Natural killer cell (primary cell): Measurements from ENCODE around the gene CSRP2. TPM values are rescaled to one million over a fixed set of nuclear protein-coding genes. Genes with fewer than 3 reads are reported as not detected.

ENCODE experiments used
- ATAC-seq, 3 donors: fragments of 150-1000 bp in 2 of 3; fragments of 200-7000 bp in 1 of 3; cut with Tn5 transposase; 1 replicate in 1 of 3; 2 replicates in 2 of 3; pipeline ENCODE4 v1.10.0; 2021; ENCODE audit warnings: mild to moderate bottlenecking in 2 of 3, moderate library complexity in 2 of 3
- DNase-seq, 2 donors: peaks; one replicate each; pipeline versions ENCODE4 v3.0.0 to v3.0.0-alpha.2; 2013 to 2021; ENCODE audit warnings: mixed read lengths in 1 of 2
- H3K27ac ChIP-seq: one replicate; pipeline ENCODE4 v1.5.1; 2013; ENCODE audit warnings: mild to moderate bottlenecking, low read length
- H3K27me3 ChIP-seq: one replicate; pipeline ENCODE4 v1.6.1; 2013; ENCODE audit warnings: low read length; ENCODE audit not compliant: control insufficient read depth, insufficient read depth
- H3K36me3 ChIP-seq: one replicate; pipeline ENCODE4 v1.6.1; 2013; ENCODE audit warnings: low read length; ENCODE audit not compliant: control insufficient read depth, insufficient read depth
- H3K4me1 ChIP-seq: one replicate; pipeline ENCODE4 v1.6.1; 2013; ENCODE audit warnings: low read length; ENCODE audit not compliant: control insufficient read depth, insufficient read depth
- H3K4me3 ChIP-seq: one replicate; pipeline ENCODE4 v1.5.1; 2013; ENCODE audit warnings: low read length
- H3K9me3 ChIP-seq: one replicate; pipeline ENCODE4 v1.6.1; 2013; ENCODE audit warnings: low read length; ENCODE audit not compliant: control insufficient read depth, insufficient read depth
- H3K27ac Mint-ChIP-seq, 2 donors: one replicate each; pipeline ENCODE4 v1.8.0; 2022; ENCODE audit warnings: mild to moderate bottlenecking in 2 of 2, mixed read lengths in 2 of 2, moderate library complexity in 1 of 2
- H3K27me3 Mint-ChIP-seq, 2 donors: one replicate each; pipeline ENCODE4 v1.8.0; 2022; ENCODE audit warnings: low read depth in 2 of 2, mixed read lengths in 2 of 2
- H3K36me3 Mint-ChIP-seq: one replicate; pipeline ENCODE4 v1.8.0; 2022; ENCODE audit warnings: mixed read lengths
- H3K4me1 Mint-ChIP-seq, 2 donors: one replicate each; pipeline ENCODE4 v1.8.0; 2022; ENCODE audit warnings: mixed read lengths in 2 of 2
- H3K4me3 Mint-ChIP-seq: one replicate; pipeline ENCODE4 v1.8.0; 2022; ENCODE audit warnings: mild to moderate bottlenecking, moderate library complexity, mixed read lengths
- H3K9me3 Mint-ChIP-seq, 2 donors: one replicate each; pipeline ENCODE4 v1.8.0; 2022; ENCODE audit warnings: mixed read lengths in 2 of 2
- WGBS: methylation state at CpG from one replicate; pipeline ENCODE4 v1.1.7; 2013; ENCODE audit warnings: missing lambda C conversion rate; ENCODE audit not compliant: insufficient coverage; 5-methylcytosine and 5-hydroxymethylcytosine counted together
- intact Hi-C: fragments of 100-400 bp; cut with micrococcal nuclease; formaldehyde crosslinking; loops from one replicate; pipeline ENCODE4 v1.14.2; 2022
- total RNA-seq, 4 donors: library from RNA; stranded (reverse); fragments of 120-200 nt in 1 of 4; gene quantifications; one replicate each; pipeline versions ENCODE4 v1.2.3 to v1.2.4, GENCODE V29; 2013 to 2022
- TF ChIP-seq, protein P1 (sequence below): fragments of 200-600 bp; IDR thresholded peaks from one replicate; pipeline ENCODE4 v1.8.0; 2022; ENCODE audit warnings: antibody characterized with exemption

CSRP2 gene
- total RNA-seq, 3 donors from 2014 or later (not counting 1 experiment from before 2014, with no cell fraction given), result 0.08 TPM; not detected in 2

DNA sequence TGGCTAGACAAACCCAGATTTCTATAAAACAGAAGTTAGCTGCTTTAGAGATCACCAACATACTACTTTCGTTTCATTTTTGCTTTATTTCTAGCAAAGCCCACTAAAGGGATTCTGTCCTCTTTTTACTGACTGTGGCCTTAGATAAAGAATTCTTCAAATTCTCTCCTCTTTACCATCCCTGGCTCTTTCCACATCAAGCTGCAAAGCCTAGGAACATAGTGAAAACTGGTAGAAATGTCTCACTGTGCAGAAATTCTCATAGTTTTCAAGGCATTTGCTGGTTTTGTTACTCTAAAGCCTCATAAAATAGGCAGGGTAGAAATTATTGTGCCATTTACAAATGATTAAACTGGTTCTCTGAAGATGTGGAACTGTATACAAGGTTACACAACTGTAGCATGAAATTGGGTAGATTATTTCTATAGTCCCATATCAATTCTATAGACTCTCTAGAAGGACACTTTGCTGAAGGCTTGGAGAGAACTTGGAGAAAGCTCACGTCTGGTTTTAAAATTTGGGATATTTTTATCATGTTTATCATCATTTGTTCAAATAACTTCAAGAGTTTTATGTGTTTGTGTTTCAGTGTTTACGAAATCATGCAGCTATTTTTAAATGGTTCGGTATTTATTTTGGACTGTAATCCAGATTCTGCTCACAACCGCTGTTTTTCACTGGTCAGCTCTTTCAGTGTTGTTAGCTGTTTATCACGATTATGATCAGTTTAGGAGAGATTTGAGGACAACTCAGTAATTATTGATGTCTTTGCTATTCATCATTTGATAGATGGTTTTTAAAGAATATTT, 36.7 kb upstream of the CSRP2 start:
- DNase-seq (no peak), ATAC-seq (no peak)
- no peaks in the 10 kb centered on the region for H3K36me3 Mint-ChIP-seq
- Histone ChIP-seq H3K4me3 (no peak overlapping the region), H3K4me1 (no peaks in the 10 kb centered on the region), H3K27ac (no peak overlapping the region), H3K36me3 (no peaks in the 10 kb centered on the region), H3K9me3 (no peaks in the 10 kb centered on the region), H3K27me3 (no peaks in the 10 kb centered on the region)
- 86% methylated on average over 5 of the region's 6 CpGs for WGBS
- peaks cover 0 to 6% of the 10 kb centered on the region in 2 donors for H3K4me1 Mint-ChIP-seq
- no peaks in the 10 kb centered on the region for H3K9me3 Mint-ChIP-seq
- intact Hi-C loops, result no loop called here
- H3K27me3 Mint-ChIP-seq, result peaks cover 0 to 4% of the 10 kb centered on the region in 2 donors
- TF ChIP-seq, protein P1, sequence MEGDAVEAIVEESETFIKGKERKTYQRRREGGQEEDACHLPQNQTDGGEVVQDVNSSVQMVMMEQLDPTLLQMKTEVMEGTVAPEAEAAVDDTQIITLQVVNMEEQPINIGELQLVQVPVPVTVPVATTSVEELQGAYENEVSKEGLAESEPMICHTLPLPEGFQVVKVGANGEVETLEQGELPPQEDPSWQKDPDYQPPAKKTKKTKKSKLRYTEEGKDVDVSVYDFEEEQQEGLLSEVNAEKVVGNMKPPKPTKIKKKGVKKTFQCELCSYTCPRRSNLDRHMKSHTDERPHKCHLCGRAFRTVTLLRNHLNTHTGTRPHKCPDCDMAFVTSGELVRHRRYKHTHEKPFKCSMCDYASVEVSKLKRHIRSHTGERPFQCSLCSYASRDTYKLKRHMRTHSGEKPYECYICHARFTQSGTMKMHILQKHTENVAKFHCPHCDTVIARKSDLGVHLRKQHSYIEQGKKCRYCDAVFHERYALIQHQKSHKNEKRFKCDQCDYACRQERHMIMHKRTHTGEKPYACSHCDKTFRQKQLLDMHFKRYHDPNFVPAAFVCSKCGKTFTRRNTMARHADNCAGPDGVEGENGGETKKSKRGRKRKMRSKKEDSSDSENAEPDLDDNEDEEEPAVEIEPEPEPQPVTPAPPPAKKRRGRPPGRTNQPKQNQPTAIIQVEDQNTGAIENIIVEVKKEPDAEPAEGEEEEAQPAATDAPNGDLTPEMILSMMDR, result no peak
- H3K27ac Mint-ChIP-seq, result no peak overlapping the region
- H3K4me3 Mint-ChIP-seq, result no peak overlapping the region

DNA sequence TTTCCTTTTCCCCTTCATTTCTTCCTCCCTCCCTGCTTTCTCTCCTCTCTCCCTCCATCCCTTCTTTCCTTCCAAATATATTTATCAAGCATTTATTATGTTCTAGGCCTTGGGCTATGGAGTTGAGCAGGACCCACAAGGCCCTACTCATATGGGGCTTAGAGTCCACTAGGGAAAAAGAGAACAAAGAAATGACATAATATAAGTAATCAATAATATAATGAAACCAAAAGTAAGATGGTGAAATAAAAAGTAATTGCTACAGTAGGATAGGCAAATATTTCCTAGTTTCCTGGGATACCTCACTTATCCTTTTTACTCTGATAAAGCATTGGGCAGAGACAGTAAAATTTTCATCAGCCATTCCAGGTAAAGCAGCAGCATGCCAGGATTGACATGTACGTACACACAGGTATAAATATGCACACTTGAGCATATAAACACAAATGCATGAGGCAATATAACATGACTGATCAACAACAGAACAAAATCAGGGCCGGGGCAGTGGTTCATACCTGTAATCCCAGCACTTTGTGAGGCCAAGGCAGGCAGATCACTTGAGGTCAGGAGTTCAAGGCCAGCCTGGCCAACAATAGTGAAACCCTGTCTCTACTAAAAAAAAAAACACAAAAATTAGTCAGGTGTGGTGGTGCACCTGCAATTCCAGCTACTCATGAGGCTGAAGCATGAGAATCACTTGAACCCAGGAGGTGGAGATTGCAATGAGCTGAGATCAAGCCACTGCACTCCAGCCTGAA, 35.5 kb upstream of the CSRP2 start:
- no peak for ATAC-seq
- WGBS, result 80% methylated on average over 2 of the region's 2 CpGs
- Mint-ChIP-seq H3K4me1 (no peaks in the 10 kb centered on the region), H3K4me3 (no peak overlapping the region), H3K27me3 (peaks cover 0 to 3% of the 10 kb centered on the region in 2 donors), H3K27ac (no peak overlapping the region), H3K36me3 (no peaks in the 10 kb centered on the region), H3K9me3 (no peaks in the 10 kb centered on the region)
- TF ChIP-seq, protein P1, result no peak
- Histone ChIP-seq H3K27me3 (no peaks in the 10 kb centered on the region), H3K4me3 (no peak overlapping the region), H3K4me1 (no peaks in the 10 kb centered on the region), H3K9me3 (no peaks in the 10 kb centered on the region), H3K27ac (no peak overlapping the region), H3K36me3 (no peaks in the 10 kb centered on the region)
- intact Hi-C loops, result no loop called here
- DNase-seq, result no peak

DNA sequence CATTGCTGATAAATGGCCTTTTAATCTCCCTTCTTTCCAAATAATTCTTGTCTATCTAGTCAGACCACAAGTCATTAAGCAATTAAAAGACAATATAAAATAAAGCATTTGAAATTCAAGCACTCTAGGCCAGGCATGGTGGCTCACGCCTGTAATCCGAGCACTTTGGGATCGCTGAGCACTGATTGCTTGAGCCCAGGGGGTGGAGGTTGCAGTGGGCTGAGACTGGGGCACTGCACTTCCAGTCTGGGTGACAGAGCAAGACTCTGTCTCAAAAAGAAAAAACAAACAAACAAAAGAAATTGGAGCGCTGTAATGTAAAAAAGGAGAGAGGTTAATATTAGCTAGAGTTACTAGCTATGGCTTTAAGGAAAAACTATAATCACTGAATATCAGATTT, 30.5 kb upstream of the CSRP2 start:
- no peaks in the 10 kb centered on the region for H3K27me3 ChIP-seq
- DNase-seq (no peak), ATAC-seq (no peak)
- no peak overlapping the region for H3K4me3 Mint-ChIP-seq
- no peaks in the 10 kb centered on the region for H3K9me3 ChIP-seq
- H3K27ac ChIP-seq, result no peak overlapping the region
- no peaks in the 10 kb centered on the region for H3K4me1 ChIP-seq
- WGBS, result 94% methylated on average over 3 of the region's 4 CpGs
- TF ChIP-seq, protein P1, result no peak
- intact Hi-C loops, result no loop called here
- no peak overlapping the region for H3K4me3 ChIP-seq
- H3K27me3 Mint-ChIP-seq, result peaks cover 0 to 3% of the 10 kb centered on the region in 2 donors
- no peak overlapping the region for H3K27ac Mint-ChIP-seq
- no peaks in the 10 kb centered on the region for H3K4me1 Mint-ChIP-seq
- no peaks in the 10 kb centered on the region for H3K36me3 Mint-ChIP-seq
- no peaks in the 10 kb centered on the region for H3K9me3 Mint-ChIP-seq
- H3K36me3 ChIP-seq, result no peaks in the 10 kb centered on the region
